Stimulated activated CD4-positive, alpha-beta T cell treated with anti-CD3 and anti-CD28 coated beads, TNF-alpha, amount 100 ng/mL, for 4 hours (primary cell): ENCODE results near the gene KRT74.

Source experiments
- DNase-seq, 3 experiments: peaks; one replicate each; pipeline ENCODE4 v3.0.0-alpha.2; 2020; ENCODE audit warnings: low read depth in 3 of 3

The KRT74 gene

DNA sequence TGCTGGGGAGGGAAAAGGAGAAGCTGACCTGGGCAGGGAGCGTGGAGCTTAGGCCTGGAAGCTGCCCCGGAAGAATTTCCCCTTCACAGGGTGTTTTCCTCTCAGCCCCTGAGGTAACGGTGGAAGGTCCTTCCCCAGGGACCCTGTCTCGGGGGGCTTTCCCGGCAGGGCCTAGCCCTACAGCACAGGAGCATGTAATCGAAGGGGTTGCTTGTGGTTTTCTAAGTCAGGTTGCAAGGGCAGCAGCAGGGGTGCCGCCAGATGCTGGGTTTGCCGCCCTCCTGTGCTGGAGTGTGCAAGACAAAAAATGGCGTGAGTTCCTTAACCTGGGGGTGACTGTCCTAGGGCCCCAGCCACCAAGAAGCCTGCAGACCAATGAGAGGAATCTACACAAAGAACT is 1.6 kb upstream of the KRT74 start:
- no peak for DNase-seq

DNA sequence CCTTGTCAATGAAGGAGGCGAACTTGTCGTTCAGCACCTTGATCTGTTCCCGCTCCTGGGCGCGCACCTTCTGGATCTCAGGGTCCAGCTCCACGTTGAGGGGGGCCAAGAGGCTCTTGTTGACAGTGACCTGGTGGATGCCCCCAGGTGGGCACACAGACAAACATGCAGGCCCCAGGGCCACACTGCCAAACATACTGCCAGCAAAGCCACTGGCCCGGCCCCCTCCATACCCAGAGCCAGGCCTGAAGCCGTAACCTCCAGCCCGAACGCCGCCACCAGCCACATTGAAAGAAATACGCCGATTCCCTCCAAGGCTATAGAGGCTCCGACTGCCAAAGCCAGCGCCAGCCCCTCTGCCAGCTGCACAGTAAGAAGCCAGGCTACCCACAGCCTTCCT is 337 bp downstream of the KRT74 start:
- DNase-seq = no peak

DNA sequence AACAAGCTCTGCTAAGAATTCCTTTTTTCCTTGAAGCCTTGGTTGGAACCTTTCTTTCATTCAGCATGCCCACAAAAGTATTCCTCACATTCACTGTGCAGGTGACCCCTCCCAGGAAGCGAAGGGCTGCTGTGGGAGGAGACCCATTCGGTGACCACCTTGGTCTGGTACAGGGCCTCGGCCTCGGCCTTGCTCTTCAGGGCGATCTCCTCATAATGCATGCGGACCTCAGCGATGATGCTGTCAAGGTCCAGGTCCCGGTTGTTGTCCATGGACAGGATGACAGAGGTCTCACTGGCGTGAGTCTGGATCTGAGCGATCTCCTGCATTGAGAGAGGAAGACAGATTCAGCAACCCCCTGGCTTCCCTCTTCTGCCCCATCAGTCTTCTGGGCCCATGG is 3.1 kb downstream of the KRT74 start:
- DNase-seq = no peak

DNA sequence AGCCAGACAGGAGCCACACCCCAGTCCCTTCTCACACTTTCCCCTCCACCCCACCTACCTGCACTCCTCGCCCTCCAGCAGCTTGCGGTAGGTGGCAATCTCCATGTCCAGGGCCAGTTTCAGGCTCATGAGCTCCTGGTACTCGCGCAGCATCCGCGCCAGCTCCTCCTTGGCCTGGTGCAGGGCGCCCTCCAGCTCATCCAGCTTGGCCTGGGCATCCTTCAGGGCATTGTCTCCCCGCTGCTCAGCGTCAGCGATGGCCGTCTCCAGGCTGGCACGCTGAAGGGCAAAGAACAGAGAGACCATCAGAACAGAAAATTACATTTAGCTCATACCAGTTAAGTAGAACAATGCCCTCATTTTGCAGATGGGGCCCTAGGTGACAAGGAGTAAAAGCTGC is 5.5 kb downstream of the KRT74 start:
- no peak for DNase-seq

DNA sequence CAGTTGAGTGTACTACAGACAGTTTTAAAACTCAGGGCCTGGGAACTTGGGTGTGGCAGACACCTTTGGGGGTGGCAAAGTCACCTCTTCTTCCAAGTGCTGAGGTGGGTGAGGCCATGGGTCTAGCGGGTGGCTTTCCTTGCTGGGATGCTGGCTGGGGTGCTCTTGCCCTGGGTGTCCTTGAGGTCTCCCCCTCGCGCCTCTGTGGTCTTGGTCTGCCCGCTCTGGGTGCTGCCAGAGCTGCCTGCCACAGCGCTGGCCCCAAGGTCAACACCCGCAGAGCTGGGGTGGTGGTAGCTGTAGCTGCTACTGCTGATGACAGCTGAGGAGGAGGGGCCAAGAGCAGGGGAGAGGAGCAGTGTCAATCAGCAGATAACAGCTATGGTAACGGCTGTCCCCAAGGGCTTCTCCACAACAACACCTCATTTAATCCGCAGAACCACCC is 6.8 kb downstream of the KRT74 start:
- DNase-seq = no peak

DNA sequence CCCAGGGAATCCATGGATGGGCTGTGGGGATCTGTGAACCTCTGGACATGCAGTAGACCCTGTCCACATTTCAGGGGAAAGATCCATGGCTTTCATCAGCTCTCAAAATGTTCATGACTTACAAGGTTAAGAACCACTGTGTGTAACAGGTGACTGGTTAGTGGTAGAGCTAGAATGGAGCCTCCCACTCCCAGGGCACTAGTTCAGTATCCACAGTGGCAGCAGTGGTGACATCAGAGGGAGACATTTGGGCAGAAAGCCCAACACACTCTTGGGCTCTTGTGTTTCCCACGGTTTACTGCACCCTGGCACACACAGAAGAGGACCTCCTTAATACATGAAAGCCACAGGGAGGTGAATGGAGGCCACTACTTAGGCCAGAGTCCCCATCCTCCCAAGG is 9.1 kb downstream of the KRT74 start:
- no peak for DNase-seq

DNA sequence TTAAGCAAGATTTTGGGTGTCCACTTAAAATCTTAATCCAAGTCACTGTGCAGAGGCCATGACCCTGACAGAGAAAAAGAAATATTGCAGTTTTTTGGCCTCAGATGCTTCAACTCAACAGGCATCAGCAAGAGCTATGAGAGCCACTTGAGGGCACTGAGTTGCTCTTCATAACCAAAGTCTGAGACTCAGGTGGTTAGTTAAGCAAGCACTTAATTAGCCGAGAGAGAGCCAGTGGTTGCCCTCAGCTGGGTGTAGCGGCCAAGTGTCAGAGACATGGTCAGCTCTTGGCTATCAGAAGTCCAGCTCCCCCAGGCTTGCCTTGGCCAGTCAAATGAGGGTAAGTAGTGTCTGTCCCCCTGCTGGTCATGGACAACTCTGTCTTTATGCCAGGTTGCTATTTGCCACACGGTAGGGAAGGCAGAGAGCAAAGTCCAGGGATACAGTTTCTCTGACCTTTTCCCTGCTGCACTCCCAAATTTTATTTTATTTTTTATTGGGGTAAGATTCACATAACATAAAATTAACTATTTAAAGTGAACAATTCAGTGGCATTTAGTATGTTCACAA is 11.7 kb downstream of the KRT74 start:
- DNase-seq = no peak

DNA sequence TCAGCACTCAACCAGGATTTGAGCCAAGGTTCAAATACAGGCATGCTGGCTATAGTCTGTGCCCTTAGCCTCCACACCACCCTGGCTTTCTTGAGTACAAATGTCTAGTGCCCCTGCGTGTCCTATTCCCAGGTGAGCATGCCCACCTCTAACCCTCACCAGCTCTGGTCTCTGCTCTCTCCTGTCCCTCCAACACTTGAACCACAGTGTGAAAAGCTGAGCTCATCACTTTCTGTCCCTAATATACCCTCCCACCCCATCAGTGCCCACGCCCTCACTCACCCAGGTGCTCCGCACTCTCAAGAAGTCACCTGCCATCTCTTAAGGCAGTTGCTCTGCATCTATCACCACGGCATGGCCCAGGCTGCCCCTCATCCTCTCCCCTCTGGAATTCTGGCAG is 13.7 kb downstream of the KRT74 start:
- no peak for DNase-seq

DNA sequence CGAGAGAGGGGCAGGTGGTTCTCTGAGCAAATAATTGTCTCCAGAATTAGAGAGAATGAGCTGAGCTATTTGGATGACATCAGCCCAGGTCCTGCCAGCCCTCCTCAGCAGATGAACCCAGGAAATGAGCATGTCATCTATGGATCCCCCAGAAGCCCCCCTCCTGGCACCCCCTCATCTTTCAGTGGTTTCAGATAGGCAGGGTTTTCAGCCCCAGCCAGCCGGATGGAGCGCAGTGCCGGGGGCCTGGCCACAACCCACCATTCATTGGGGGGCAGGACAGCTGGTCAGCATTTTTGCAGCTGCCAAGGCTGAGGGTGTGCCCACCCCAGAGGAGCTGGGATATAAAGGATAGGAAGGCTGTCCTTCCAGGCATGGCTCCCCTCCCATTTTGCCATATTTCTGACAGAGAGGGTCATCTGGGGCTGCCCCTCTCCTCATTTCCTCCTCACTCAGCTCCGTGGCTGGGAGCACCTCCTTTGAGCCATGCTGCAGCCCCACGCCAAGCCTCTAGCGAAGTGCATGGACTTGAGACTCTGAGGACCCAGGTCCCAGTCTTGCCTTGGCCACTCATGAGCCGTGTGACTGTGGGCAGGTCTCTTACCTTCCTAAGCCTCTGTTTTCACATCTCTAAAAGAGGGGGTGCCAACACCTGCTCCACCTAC is 14.7 kb downstream of the KRT74 start:
- DNase-seq = no peak

DNA sequence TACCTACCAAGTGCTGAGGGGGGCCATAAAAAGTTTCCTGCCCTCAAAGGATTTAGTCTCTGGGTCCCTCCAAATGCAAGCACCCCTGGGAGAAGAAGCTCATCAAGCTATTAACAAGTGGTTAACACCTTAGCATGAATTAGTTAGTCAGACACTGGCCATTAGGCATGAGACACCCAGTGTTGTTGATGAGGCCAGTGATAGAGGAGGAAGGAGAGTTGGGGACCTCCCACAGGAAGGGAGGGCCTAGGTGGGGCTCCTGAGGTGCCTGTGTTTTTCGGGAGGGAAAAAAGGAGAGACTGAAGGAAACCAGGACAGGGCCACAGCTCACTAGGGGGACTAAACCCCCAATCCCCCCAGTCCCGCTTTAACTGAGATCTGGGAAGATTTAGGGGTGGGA is 16.2 kb downstream of the KRT74 start:
- DNase-seq = no peak

DNA sequence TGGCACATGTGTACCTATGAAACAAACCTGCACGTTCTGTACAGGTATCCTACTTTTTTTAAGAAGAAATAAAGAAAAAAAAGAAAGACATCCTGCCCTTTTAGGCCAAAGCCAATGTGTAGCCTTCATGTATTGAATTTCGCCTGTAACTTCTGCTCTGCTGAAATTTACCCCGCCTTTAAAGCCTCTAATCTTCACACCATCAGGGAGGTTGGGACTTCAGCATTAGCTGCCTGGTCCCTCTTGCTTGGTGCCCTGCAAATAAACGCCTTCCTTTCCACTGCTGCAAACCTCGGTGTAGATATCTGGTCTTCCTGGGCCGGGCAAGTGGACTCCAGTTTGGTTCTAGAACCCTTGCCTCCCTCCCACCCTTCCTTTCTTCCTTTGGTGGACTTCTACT is 18.1 kb downstream of the KRT74 start:
- no peak for DNase-seq

DNA sequence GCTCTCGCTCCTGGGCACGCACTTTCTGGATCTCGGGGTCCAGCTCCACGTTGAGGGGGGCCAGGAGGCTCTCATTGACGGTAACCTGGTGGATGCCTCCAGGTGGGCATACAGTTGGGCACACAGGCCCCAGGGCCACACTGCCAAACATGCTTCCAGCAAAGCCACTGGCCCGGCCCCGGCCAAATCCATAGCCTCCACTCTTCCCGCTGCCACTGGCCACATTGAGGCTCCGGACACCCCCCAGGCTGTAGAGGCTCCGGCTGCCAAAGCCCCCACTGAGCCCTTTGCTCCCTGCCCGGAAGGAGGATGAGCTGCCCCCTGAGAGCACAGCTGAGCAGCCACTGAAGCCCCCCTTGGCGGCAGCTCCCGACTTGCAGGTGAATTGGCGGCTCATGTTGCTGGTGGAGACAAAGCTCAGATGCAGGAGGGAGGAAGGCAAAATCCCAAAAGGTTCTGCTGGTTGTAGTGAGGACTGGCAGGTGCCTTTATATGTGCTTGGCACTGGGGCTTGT is 20.9 kb downstream of the KRT74 start, which contains the start of gene KRT71:
TSS of gene KRT71 (minus strand) at position 465 of the 515 bp plus-strand sequence. CDS start at position 397, 68 bp downstream.
- no peak for DNase-seq

DNA sequence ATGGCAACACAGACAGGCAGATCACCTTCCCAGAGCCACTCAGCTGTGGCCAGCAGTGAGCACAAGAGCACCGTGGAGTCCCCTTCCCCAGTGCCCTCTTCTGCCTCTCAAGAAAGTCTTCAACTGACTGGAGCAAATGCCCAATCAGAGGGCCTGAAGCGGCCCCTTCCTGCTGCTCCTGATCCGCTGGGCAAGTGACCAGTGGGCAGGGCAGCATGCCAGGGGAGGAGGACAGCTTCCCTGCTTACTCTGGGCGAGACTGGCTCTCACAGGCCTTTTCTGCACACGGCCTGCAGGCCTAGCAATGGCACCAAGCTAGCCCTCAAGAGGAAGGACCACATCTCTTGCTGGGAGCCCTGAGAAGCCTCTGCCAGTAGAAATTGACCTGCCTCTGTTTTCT is 21.6 kb downstream of the KRT74 start:
- no peak for DNase-seq

DNA sequence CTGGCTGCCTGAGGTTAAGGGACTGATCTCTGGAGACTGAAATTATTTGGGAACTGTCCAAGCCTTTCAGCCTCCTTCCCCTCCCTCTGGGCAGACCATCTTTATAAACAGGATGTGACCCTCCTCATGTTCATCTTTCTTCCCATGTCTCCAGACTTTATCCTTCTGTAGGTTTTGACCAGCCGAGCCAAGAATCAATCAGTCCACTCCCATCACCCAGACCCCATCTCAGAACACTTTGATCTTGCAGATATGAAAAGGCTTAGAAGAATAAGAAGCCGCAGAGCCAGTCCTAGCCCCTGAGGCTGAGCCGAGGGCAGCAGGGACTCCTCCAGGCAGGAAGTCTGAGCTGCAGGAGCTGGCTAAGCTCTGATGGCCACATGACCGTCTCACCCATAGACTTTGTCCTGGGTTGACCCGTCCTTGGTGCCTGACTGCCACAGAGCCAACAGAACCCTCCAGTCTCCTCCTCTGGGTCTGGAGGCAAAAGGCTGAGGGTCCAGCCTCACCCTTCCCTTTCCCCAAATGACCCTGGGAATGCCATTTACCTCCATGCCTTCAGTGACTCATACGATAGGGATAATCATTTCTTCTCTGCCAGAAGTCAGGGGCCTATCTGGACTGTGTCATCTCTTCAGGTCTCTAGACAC is 22.3 kb downstream of the KRT74 start:
- no peak for DNase-seq

DNA sequence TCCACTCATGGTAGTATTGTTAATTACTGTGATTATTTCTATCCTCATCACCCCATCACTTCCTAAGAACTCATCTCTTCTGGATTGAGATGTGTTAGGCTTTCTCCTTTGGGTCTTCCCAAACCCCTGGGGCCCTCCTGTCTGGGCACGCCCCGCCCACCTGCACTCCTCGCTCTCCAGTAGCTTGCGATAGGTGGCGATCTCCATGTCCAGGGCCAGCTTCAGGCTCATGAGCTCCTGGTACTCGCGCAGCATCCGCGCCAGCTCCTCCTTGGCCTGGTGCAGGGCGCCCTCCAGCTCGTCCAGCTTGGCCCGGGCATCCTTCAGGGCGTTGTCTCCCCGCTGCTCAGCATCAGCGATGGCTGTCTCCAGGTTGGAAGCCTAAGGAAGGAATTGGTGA is 27.5 kb downstream of the KRT74 start:
- no peak for DNase-seq

DNA sequence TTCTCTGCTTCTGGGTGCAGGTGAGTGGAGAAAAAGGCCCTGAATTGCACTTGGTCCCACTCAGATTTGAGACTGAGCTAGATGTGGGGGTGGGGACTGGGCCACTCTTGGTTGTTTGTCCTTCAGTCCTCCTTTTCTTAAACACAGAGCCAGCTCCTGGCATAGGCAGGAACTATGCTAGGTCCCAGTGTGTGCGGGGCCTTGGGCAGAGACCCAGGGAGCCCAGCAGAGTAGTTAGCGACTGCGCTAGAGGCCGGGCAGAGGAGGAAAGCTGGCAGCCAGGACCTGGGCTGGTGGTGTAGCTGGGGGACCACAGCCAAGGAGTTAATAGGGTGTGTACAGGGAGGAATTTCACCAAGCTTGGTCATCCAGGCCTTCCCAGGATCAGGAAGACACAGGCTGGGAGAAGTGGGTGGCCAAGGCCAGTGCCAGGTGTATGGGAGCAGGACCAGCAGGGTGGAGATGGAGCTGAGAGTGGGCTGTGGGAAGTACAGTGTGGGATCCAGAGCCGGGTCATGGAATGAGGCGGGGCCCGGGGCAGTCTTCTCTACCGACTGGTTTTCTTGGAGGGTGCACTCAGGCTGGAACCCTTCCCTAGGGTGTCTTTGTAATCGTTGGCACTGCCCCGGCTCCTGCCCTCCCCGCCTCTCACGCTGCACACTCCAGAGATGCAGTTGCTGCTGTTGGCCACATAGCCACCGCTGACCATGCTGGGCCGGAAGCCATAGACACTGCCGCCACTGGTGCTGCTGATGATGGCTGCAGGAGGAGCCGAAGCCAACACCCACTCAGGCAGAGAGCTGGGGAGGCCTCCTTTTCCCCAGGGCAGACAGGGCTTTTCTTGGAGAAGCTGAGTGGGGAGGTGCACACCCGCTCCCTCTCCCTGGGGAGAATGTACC is 29.4 kb downstream of the KRT74 start:
- no peak for DNase-seq

DNA sequence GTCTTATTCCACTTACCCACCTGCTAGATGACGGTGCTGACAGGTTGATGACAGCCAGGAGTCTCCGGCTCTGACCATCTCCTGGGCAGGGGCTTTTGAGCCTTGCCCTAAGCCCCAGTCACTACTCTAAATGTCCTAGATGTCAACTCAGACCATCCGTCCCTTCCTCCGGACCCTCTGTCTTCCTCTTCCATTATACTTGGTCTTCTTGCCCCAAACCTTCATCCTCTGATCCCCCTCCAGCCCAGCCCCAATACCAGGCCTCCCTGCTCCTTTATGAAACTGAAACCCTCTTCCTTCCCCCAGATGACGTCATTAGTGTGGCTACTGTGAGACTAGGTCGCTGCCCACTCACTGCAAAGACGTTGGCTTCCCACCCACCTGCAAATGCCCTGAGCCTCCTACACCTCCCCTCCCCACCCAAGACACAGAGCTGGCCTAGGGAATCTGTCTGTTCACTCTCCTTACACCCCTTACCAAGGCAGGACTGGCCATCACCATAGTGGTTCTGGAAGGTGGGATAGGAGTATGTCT is 30.8 kb downstream of the KRT74 start:
- no peak for DNase-seq

DNA sequence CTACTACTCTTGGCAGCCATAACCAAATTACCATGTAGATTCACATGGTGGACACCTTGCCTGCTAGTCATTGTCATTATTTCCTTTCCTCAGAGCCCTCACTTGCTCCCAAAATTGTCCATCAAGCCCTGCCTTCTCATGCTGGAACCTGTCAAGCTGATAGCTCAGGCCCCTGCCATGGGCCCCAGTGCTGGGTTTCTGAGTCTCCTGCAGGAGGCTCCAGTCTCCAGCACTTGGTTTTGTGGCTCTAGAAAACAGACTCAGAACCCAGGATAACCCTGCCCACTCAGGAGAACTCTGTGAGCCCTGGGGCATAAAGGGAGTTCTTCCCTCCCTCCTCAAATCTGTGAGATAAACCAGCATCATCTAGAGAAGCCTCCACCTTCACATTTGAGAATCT is 31.5 kb downstream of the KRT74 start:
- DNase-seq = no peak

DNA sequence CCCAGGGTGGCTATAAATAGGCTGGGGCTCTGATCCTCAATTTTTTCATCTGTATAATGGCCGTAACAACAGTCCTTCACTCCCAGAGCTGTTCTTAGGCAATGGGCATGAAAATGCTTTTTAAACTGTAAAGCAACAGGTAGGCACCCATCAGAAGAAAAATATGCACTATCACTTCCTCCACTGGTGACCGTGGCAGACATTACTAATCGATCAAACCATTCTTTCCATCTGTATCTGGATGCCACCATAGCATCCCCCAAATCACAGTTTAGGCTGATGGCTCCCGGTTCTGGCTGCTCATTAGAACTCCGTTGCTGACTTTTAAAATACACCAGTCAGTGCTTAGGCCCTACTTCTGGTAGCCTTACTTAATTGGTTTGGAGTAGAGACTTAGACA is 31.9 kb downstream of the KRT74 start:
- DNase-seq = no peak

DNA sequence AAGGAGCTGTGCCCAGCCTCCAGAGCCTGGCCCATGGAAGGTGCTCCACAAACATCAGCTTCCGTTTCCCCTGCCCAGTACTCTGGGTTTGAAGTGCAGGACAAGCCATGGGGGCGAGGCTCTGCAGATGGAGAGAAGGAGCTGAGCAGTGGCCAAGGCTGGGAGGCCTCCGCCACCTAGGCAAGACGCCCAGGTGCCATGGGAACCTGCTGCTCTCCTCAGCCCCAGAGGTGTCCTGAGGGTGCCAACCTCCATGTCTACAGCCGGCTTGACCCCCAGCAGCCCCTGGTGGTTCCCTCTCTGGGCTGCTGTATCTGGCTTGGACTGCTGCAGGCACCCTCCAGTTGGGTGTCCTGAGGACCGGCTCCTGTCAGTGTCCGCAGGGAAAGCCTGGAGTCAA is 33.1 kb downstream of the KRT74 start:
- DNase-seq = no peak

DNA sequence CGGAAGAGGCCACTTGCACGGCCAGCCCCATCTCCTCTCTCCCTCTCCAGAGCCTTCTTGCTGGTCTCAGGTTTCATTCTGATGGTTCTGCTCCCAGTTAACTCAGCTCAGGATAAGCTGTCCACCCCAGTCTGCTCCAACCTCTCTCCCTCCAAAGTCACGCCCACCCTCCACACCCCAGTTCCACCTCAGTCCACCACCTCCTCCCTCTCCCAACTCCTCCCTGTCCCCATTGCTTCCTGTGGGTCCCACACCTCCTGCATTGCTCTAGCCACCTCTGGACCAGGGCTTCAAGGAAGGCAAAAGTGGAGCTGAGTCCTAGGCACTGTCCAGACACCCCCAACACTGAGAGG is 33.8 kb downstream of the KRT74 start:
- DNase-seq = no peak
